ENCODE results near the gene CHRM5. TPM values are rescaled to one million over a fixed set of nuclear protein-coding genes. Genes with fewer than 3 reads are reported as not detected.

Gene CHRM5
- polyA plus RNA-seq, 6 donors from 2014 or later, result 0.09 TPM; not detected in 5

DNA sequence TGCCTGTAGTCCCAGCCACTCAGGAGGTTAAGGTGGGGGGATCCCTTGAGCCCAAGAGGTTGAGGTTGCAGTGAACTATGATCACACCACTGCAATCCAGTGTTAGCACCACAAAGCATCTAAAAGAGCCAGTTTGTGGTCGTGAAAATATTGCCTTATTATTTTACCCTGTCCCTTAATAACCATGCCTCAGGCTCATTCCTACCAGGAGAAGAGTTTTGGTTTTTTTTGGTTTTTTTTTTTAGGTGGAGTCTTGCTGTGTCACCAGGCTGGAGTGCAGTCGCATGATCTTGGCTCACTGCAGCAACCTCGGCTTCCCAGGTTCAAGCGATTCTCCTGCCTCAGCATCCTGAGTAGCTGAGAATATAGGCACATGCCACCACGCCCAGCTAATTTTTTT lies 88.6 kb downstream of the CHRM5 start:
- peaks cover 0 to 1% (median 0%) of the 10 kb centered on the region in 3 donors for H3K27me3 Mint-ChIP-seq
- no peak overlapping the region for H3K4me3 Mint-ChIP-seq
- peaks cover 0 to 7% (median 2%) of the 10 kb centered on the region in 7 donors for H3K9me3 Mint-ChIP-seq
- H3K27ac Mint-ChIP-seq, result no peak overlapping the region
- DNase-seq (no peak), ATAC-seq (ENCODE audit: low read depth in 2 of 2) (no peak)
- peaks cover 0 to under 1% of the 10 kb centered on the region in 2 donors for H3K36me3 Mint-ChIP-seq
- H3K4me1 Mint-ChIP-seq, result peaks cover 2 to 3% (median 2%) of the 10 kb centered on the region in 3 donors

DNA sequence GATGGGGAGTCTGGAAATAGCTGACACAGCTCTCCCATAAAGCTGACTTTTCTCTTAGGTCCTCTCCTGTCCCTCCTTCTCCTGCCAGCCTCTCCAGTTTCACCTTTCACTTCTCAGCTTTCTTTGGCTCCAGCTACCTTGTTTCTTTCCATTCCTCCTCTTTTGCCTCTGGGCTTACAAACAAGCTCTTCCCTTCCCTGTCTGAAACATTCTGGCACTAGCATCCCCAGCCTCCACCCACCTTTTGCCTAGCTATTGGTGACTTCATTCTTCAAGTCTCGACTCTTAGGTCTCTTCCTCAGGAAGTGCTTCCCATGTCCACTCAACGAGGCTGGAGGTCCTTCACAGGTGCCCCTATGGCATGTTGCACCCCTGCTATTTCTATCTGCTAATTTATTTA lies 91.2 kb downstream of the CHRM5 start:
- no peak for DNase-seq
- no peaks in the 10 kb centered on the region for H3K36me3 Mint-ChIP-seq
- no peak overlapping the region for H3K4me3 Mint-ChIP-seq
- ATAC-seq (ENCODE audit: low read depth in 2 of 2), result no peak
- no peaks in the 10 kb centered on the region for H3K27me3 Mint-ChIP-seq
- H3K9me3 Mint-ChIP-seq, result no peaks in the 10 kb centered on the region
- H3K27ac Mint-ChIP-seq, result peak overlapping the region in 1 of 6 donors; percentile 58
- H3K4me1 Mint-ChIP-seq, result peaks cover 4 to 7% (median 6%) of the 10 kb centered on the region in 3 donors

GRCh38 chr15:34059946-34060345 lies 91.6 kb downstream of the CHRM5 start:
- H3K27me3 Mint-ChIP-seq, result no peaks in the 10 kb centered on the region
- no peaks in the 10 kb centered on the region for H3K36me3 Mint-ChIP-seq
- DNase-seq (no peak), ATAC-seq (ENCODE audit: low read depth in 2 of 2) (no peak)
- peaks cover 4 to 7% (median 6%) of the 10 kb centered on the region in 3 donors for H3K4me1 Mint-ChIP-seq
- no peak overlapping the region for H3K27ac Mint-ChIP-seq
- no peaks in the 10 kb centered on the region for H3K9me3 Mint-ChIP-seq
- H3K4me3 Mint-ChIP-seq, result no peak overlapping the region

GRCh38 chr15:34064438-34064837 lies 96.1 kb downstream of the CHRM5 start:
- no peak overlapping the region for H3K27ac Mint-ChIP-seq
- peaks cover 4 to 7% (median 6%) of the 10 kb centered on the region in 3 donors for H3K4me1 Mint-ChIP-seq

DNA sequence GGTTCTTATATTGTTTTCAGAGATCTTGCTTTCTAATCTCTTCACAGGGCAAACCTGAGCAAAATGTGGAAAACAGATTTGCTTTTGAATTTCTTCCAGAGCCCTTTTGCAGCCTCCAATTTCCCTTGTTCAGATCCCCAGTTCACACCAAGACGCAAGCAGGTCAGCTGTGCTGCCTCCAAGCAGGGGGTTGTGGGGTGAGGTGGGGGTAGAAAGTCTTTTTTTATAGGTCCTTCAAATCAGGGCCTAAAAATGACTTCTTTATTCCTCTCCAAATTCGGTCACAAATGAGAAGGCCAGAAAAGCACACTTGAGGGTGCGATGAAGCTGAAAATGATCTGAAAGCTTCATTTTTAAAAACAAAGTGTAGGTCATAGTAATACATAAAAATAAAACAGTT lies 97.0 kb downstream of the CHRM5 start:
- ATAC-seq (ENCODE audit: low read depth in 2 of 2), result no peak
- Mint-ChIP-seq H3K27ac (peak overlapping the region in 1 of 6 donors; percentile 32), H3K4me1 (peaks cover 4 to 7% (median 6%) of the 10 kb centered on the region in 3 donors)

More at GRCh38 chr15:34064438-34064837, 96.1 kb downstream of the CHRM5 start:
- DNase-seq (no peak), ATAC-seq (ENCODE audit: low read depth in 2 of 2) (no peak)
- Mint-ChIP-seq H3K36me3 (no peaks in the 10 kb centered on the region), H3K9me3 (no peaks in the 10 kb centered on the region), H3K4me3 (no peak overlapping the region), H3K27me3 (no peaks in the 10 kb centered on the region)

GRCh38 chr15:34065941-34066340 lies 97.6 kb downstream of the CHRM5 start:
- Mint-ChIP-seq H3K36me3 (no peaks in the 10 kb centered on the region), H3K9me3 (no peaks in the 10 kb centered on the region), H3K27me3 (no peaks in the 10 kb centered on the region), H3K4me1 (peaks cover 4 to 7% (median 6%) of the 10 kb centered on the region in 3 donors), H3K27ac (no peak overlapping the region), H3K4me3 (no peak overlapping the region)
- ATAC-seq (ENCODE audit: low read depth in 2 of 2) (no peak), DNase-seq (no peak)

More for the DNA sequence above, 97.0 kb downstream of the CHRM5 start:
- no peak overlapping the region for H3K4me3 Mint-ChIP-seq
- H3K27me3 Mint-ChIP-seq, result no peaks in the 10 kb centered on the region
- no peaks in the 10 kb centered on the region for H3K36me3 Mint-ChIP-seq
- no peaks in the 10 kb centered on the region for H3K9me3 Mint-ChIP-seq
- no peak for DNase-seq

- H3K27ac Mint-ChIP-seq, result no peak overlapping the region
- H3K36me3 Mint-ChIP-seq, result peaks cover 0 to 5% of the 10 kb centered on the region in 2 donors
- ATAC-seq (ENCODE audit: low read depth in 2 of 2), result no peak
- H3K4me1 Mint-ChIP-seq, result no peaks in the 10 kb centered on the region
- H3K9me3 Mint-ChIP-seq, result peaks cover 0 to 6% (median 0%) of the 10 kb centered on the region in 7 donors
- DNase-seq, result no peak
- H3K27me3 Mint-ChIP-seq, result no peaks in the 10 kb centered on the region
- H3K4me3 Mint-ChIP-seq, result no peak overlapping the region
Measured at GRCh38 chr15:34070003-34070402, 101.7 kb downstream of the CHRM5 start.

DNA sequence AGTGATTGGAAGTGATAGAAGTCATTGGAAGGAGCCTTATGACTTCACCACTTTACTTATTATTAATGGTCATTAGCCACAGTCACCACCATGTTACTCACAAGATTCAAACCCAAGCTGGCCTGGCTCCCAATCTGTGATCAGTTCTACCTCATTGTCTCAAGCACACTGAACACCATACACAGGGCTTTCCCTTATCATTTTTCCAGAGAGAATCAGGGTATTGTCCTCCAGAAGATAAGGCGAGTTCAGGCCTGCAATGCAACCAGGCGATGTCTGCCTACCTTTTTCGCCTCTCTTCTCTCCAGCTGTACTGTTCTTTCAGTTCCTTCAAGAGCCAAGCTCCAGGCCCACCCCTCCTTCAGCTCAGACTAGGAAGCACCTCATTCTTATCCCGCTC lies 108.5 kb downstream of the CHRM5 start:
- ATAC-seq (ENCODE audit: low read depth in 2 of 2), result no peak

DNA sequence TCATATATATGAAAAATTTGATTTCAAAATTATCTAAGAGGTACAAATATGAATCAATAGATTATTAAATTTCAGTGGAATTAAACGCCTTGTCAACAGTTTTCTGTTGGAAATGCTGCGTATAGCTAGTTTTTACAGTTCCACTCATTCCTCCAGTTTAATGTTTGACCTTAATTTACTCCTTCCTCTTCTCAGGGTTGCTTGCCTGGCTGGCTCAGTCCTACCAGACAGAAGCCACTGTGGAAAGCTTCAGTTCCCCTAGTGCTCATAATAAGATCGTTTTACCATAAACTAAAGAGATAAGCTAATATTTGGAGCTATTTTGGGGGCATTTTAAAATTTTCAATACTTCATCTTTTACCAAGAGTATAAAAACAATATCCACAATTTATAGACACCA lies 110.6 kb downstream of the CHRM5 start:
- H3K4me1 Mint-ChIP-seq, result peaks cover 0 to 9% (median 0%) of the 10 kb centered on the region in 3 donors
- no peak overlapping the region for H3K4me3 Mint-ChIP-seq

More for the DNA sequence above, 108.5 kb downstream of the CHRM5 start:
- H3K27me3 Mint-ChIP-seq, result no peaks in the 10 kb centered on the region
- peaks cover 5 to 10% of the 10 kb centered on the region in 2 donors for H3K36me3 Mint-ChIP-seq
- peaks cover 0 to 9% (median 0%) of the 10 kb centered on the region in 3 donors for H3K4me1 Mint-ChIP-seq
- DNase-seq, result no peak
- H3K4me3 Mint-ChIP-seq, result no peak overlapping the region
- H3K27ac Mint-ChIP-seq, result no peak overlapping the region
- H3K9me3 Mint-ChIP-seq, result peaks cover 0 to 10% (median 2%) of the 10 kb centered on the region in 7 donors

DNA sequence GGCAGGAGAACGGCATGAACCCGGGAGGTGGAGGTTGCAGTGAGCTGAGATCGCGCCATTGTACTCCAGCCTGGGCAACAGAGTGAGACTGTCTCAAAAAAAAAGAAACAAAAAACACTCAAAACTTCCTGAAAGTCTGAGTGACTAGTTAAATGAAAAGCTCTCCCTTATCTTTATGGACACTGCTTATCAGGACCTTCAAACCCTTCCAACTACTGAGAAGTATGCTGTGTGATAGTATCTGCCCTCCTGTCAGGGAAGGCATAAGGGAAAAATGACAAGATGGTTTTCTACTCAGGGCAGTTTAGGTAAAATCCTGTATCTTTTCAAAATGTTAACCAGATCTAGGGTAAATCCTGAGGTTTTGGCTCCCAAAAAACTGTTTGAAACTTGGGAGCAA lies 111.6 kb downstream of the CHRM5 start:
- DNase-seq, result no peak

More for the DNA sequence above, 110.6 kb downstream of the CHRM5 start:
- H3K9me3 Mint-ChIP-seq, result peaks cover 0 to 10% (median 2%) of the 10 kb centered on the region in 7 donors
- ATAC-seq (ENCODE audit: low read depth in 2 of 2), result no peak
- peaks cover 10 to 11% of the 10 kb centered on the region in 2 donors for H3K36me3 Mint-ChIP-seq
- no peaks in the 10 kb centered on the region for H3K27me3 Mint-ChIP-seq
- H3K27ac Mint-ChIP-seq, result no peak overlapping the region
- no peak for DNase-seq

DNA sequence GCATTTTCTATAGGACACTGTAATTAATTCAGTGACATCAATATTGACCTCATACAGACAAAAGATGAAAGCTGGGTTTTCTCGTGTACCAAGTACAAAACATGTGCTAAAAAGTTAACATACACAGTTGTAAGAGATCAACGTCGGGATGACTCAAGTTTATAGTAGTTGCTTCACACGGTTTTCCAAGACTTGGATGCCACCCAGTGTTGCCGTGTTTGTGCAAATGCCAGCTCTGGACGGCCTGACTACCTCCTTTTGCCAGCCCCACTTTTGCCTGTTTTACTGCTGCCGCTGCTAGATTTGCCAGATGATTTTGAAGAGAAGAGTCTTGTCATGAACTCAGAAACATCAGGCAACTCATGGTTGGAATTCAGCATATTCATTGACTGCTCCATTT lies 115.8 kb downstream of the CHRM5 start:
- Mint-ChIP-seq H3K27me3 (no peaks in the 10 kb centered on the region), H3K9me3 (no peaks in the 10 kb centered on the region), H3K27ac (no peak overlapping the region), H3K4me3 (no peak overlapping the region), H3K4me1 (no peaks in the 10 kb centered on the region), H3K36me3 (peaks cover 0 to 29% of the 10 kb centered on the region in 2 donors)
- ATAC-seq (ENCODE audit: low read depth in 2 of 2) (no peak), DNase-seq (no peak)

More for the DNA sequence above, 111.6 kb downstream of the CHRM5 start:
- Mint-ChIP-seq H3K27ac (no peak overlapping the region), H3K27me3 (no peaks in the 10 kb centered on the region), H3K4me3 (no peak overlapping the region), H3K36me3 (peaks cover 10 to 12% of the 10 kb centered on the region in 2 donors), H3K9me3 (peaks cover 0 to 6% (median 2%) of the 10 kb centered on the region in 7 donors), H3K4me1 (peaks cover 0 to 9% (median 0%) of the 10 kb centered on the region in 3 donors)
- ATAC-seq (ENCODE audit: low read depth in 2 of 2), result no peak

DNA sequence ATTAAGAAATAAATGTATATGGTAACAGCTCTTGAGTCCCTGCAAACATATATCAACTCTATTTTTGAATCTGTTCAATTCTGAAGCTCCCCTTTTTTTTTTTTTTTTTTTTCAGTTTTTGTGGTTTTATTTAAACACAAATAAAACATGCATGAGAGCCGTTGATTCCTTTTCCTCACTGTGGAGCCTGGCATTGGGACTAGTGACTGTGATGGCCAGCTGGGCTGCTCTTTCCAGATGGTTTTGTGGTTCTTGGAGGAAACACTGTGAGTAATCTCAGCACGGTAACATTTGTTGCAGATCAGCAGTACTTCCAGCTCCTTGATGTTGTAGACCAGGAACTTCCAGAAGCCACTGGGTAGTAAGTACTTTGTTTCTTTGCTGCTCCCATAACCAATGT lies 117.4 kb downstream of the CHRM5 start:
- H3K9me3 Mint-ChIP-seq, result no peaks in the 10 kb centered on the region
- H3K4me3 Mint-ChIP-seq, result no peak overlapping the region
- no peaks in the 10 kb centered on the region for H3K4me1 Mint-ChIP-seq
- no peak for DNase-seq
- no peak for ATAC-seq (ENCODE audit: low read depth in 2 of 2)
- H3K27me3 Mint-ChIP-seq, result no peaks in the 10 kb centered on the region
- H3K36me3 Mint-ChIP-seq, result peaks cover 0 to 29% of the 10 kb centered on the region in 2 donors
- H3K27ac Mint-ChIP-seq, result no peak overlapping the region

DNA sequence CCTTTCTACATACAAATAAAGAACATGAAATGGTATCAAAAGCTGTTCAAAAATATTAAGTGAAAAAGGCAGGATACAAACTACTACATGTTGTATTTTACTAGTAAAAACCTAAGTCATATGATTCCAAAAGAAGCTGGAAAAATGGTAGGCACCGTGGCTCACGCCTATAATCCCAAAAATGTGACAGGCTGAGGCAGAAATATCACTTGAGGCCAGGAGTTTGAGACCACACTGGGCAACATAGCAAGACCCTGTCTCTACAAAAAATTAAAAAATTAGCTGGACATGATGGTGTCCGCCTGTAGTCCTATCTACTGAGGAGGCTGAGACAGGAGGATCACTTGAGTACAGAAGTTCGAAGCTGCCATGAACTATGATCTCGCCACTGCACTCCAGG lies 131.6 kb downstream of the CHRM5 start:
- DNase-seq, result no peak
- Mint-ChIP-seq H3K4me1 (peaks cover 13 to 41% (median 22%) of the 10 kb centered on the region in 3 donors), H3K36me3 (peaks cover 0 to 9% of the 10 kb centered on the region in 2 donors)

GRCh38 chr15:34101366-34102174 lies 133.3 kb downstream of the CHRM5 start, which contains the start of the genes EMC7 and PGBD4:
Gene EMC7 (minus strand): TSS chr15:34101862. CDS start chr15:34101839, 23 bp downstream.
Gene PGBD4 (plus strand): TSS chr15:34102083. CDS start chr15:34102532, 449 bp downstream.
- peak within 1 kb of the TSS; percentile 96 to 100 (median 99) for H3K4me3 Mint-ChIP-seq
- peak; percentile 96 to 97 for ATAC-seq (ENCODE audit: low read depth in 2 of 2)
- H3K27me3 Mint-ChIP-seq, result no peaks in the 10 kb centered on the region
- peaks cover 0 to 6% of the 10 kb centered on the region in 2 donors for H3K36me3 Mint-ChIP-seq
- peaks cover 13 to 45% (median 22%) of the 10 kb centered on the region in 3 donors for H3K4me1 Mint-ChIP-seq
- peak within 1 kb of the TSS; percentile 98 to 100 (median 99) for H3K27ac Mint-ChIP-seq
- peak; percentile 99 for DNase-seq
- H3K9me3 Mint-ChIP-seq, result peaks cover 0 to 3% (median 0%) of the 10 kb centered on the region in 7 donors

More for the DNA sequence above, 131.6 kb downstream of the CHRM5 start:
- H3K27ac Mint-ChIP-seq, result peak overlapping the region in 3 of 6 donors; percentile 36 to 99 (median 60)
- no peak for ATAC-seq (ENCODE audit: low read depth in 2 of 2)
- peaks cover 0 to 3% (median 0%) of the 10 kb centered on the region in 7 donors for H3K9me3 Mint-ChIP-seq
- no peaks in the 10 kb centered on the region for H3K27me3 Mint-ChIP-seq
- H3K4me3 Mint-ChIP-seq, result peak overlapping the region in 6 of 8 donors; percentile 22 to 100 (median 84)
